SK-N-SH (cell line): ENCODE results near the gene ARHGAP36. TPM values are rescaled to one million over a fixed set of nuclear protein-coding genes. Genes with fewer than 3 reads are reported as not detected.

Source experiments
- ELF1 ChIP-seq: IDR thresholded peaks from 2 replicates; pipeline ENCODE4 v1.4.0; 2012
- EP300 ChIP-seq, 2 experiments: IDR thresholded peaks; 2 replicates each; pipeline versions ENCODE4 v1.4.0 to v1.6.1; 2012; ENCODE audit warnings: borderline replicate concordance in 1 of 2, low read depth in 1 of 2, low read length in 1 of 2
- FOXM1 ChIP-seq: IDR thresholded peaks from 2 replicates; pipeline ENCODE4 v1.4.0; 2012; ENCODE audit warnings: low read depth, mild to moderate bottlenecking
- JUND ChIP-seq: IDR thresholded peaks from 2 replicates; pipeline ENCODE4 v1.4.0; 2012
- MEF2A ChIP-seq: IDR thresholded peaks from 2 replicates; pipeline ENCODE4 v1.4.0; 2012; ENCODE audit warnings: low read depth, borderline replicate concordance
- MXI1 ChIP-seq: IDR thresholded peaks from 2 replicates; pipeline ENCODE4 v1.6.1; 2012; ENCODE audit warnings: mild to moderate bottlenecking, low read depth, low read length, improper control_type of control experiment
- NFIC ChIP-seq: IDR thresholded peaks from 2 replicates; pipeline ENCODE4 v1.4.0; 2012; ENCODE audit warnings: borderline replicate concordance
- NRF1 ChIP-seq: IDR thresholded peaks from 2 replicates; pipeline ENCODE4 v1.6.1; 2012; ENCODE audit warnings: low read depth, mild to moderate bottlenecking, low read length
- POLR2AphosphoS5 ChIP-seq: IDR thresholded peaks from 2 replicates; pipeline ENCODE4 v1.6.1; 2012; ENCODE audit warnings: low read depth, low read length
- RCOR1 ChIP-seq: fragments of 150-350 bp; IDR thresholded peaks from 2 replicates; pipeline ENCODE4 v1.6.1; 2017; ENCODE audit warnings: antibody characterized with exemption, low read length
- RFX5 ChIP-seq: IDR thresholded peaks from 2 replicates; pipeline ENCODE4 v1.6.1; 2012; ENCODE audit warnings: mild to moderate bottlenecking, improper control_type of control experiment, low read length
- RXRA ChIP-seq: IDR thresholded peaks from 2 replicates; pipeline ENCODE4 v1.4.0; 2012; ENCODE audit warnings: low read depth, mild to moderate bottlenecking, borderline replicate concordance
- SIN3A ChIP-seq: IDR thresholded peaks from 2 replicates; pipeline ENCODE4 v1.6.1; 2012; ENCODE audit warnings: low read depth, mild to moderate bottlenecking, low read length, moderate library complexity, borderline replicate concordance
- SMC3 ChIP-seq: IDR thresholded peaks from 2 replicates; pipeline ENCODE4 v1.6.1; 2012; ENCODE audit warnings: low read depth, low read length, improper control_type of control experiment
- TAF1 ChIP-seq: IDR thresholded peaks from 2 replicates; pipeline ENCODE4 v1.6.1; 2012; ENCODE audit warnings: low read depth, mild to moderate bottlenecking, low read length, moderate library complexity, borderline replicate concordance
- TCF12 ChIP-seq: IDR thresholded peaks from 2 replicates; pipeline ENCODE4 v1.4.0; 2012
- TEAD4 ChIP-seq: IDR thresholded peaks from 2 replicates; pipeline ENCODE4 v1.4.0; 2012; ENCODE audit warnings: mild to moderate bottlenecking, borderline replicate concordance; ENCODE audit not compliant: insufficient read depth
- polyA plus RNA-seq, 3 experiments: library from polyadenylated mRNA; depleted of rRNA; stranded (reverse); fragments of >200 nt; gene quantifications; 2 replicates each; pipeline ENCODE4 v1.2.3, GENCODE V29; 2012
- TF ChIP-seq, protein P1 (sequence below): IDR thresholded peaks from 2 replicates; pipeline ENCODE4; 2012
- TF ChIP-seq, protein P2 (sequence below): fragments of 150-350 bp; IDR thresholded peaks from 2 replicates; pipeline ENCODE4 v1.6.1; 2017; ENCODE audit warnings: antibody characterized with exemption, low read length, low read depth, borderline replicate concordance
- TF ChIP-seq, protein P3 (sequence below): IDR thresholded peaks from 2 replicates; pipeline ENCODE4 v1.4.0; 2012; ENCODE audit warnings: low read depth, borderline replicate concordance
- TF ChIP-seq, protein P4 (sequence below): IDR thresholded peaks from 2 replicates; pipeline ENCODE4 v1.4.0; 2012; ENCODE audit warnings: low read depth
- TF ChIP-seq, protein P5 (sequence below): IDR thresholded peaks from 2 replicates; pipeline ENCODE4 v1.6.1; 2012; ENCODE audit warnings: mild to moderate bottlenecking, low read depth, low read length, moderate library complexity

The ARHGAP36 gene
- polyA plus RNA-seq, 1 of the 3 experiments (the other 2 are of a cell fraction), result 0.23 TPM

DNA sequence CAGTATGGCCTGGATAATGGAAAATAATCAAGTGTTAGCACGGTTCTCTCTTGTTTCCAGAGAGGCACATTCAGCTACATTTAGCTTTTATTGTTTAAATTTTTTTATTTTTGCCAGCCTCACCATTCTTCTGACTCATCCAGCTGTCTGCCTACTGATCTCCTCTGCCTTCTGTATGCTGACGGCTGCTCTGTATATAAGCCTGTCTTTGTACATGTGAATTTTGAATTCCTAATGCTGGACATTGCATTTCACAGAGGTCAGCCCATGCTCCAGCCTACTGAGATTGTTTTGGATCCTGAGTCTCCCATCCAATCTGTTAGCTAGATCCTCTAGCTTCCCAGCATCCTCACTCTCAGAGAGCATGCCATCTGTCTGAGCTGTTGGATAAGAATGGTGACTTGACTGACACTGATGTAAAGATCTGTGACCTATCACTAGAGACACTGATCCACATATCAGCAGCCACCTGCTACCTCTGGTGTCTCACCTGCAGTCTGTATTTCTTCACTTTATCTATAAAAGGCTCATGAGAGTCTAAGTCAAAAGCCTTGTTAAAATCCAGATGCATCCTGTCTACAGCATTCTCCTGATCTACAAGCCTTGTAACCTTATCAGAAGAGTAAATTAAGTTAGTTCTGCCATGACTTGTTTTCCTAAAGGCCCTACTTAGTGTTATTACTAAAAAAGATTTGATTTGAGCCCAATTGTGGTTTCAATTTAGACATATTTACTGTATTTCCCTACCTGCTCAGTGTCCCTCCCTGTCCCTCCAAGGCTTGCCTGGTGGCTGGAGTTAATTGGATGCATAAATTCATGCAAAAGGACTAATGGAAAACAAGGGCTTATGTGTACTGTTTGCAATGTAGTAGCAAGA lies 25.6 kb upstream of the ARHGAP36 start (continued):
- TF ChIP-seq MXI1, result no peak
- no peak for TF ChIP-seq FOXM1
- no peak for TF ChIP-seq RXRA
- TF ChIP-seq ELF1, result no peak
- TF ChIP-seq, protein P1, sequence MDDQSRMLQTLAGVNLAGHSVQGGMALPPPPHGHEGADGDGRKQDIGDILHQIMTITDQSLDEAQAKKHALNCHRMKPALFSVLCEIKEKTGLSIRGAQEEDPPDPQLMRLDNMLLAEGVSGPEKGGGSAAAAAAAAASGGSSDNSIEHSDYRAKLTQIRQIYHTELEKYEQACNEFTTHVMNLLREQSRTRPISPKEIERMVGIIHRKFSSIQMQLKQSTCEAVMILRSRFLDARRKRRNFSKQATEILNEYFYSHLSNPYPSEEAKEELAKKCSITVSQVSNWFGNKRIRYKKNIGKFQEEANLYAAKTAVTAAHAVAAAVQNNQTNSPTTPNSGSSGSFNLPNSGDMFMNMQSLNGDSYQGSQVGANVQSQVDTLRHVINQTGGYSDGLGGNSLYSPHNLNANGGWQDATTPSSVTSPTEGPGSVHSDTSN, result no peak
- TF ChIP-seq TEAD4, result 0 out of 2 replicates have a peak, but pooled peaks have one; percentile 44
- TF ChIP-seq RFX5, result no peak
- TF ChIP-seq, protein P2, sequence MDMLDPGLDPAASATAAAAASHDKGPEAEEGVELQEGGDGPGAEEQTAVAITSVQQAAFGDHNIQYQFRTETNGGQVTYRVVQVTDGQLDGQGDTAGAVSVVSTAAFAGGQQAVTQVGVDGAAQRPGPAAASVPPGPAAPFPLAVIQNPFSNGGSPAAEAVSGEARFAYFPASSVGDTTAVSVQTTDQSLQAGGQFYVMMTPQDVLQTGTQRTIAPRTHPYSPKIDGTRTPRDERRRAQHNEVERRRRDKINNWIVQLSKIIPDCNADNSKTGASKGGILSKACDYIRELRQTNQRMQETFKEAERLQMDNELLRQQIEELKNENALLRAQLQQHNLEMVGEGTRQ, result no peak
- TF ChIP-seq, protein P3, sequence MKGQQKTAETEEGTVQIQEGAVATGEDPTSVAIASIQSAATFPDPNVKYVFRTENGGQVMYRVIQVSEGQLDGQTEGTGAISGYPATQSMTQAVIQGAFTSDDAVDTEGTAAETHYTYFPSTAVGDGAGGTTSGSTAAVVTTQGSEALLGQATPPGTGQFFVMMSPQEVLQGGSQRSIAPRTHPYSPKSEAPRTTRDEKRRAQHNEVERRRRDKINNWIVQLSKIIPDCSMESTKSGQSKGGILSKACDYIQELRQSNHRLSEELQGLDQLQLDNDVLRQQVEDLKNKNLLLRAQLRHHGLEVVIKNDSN, result no peak
- peak; percentile 17; the same call in 1 of the 2 replicates for TF ChIP-seq RCOR1
- no peak for TF ChIP-seq JUND
- TF ChIP-seq, protein P4, sequence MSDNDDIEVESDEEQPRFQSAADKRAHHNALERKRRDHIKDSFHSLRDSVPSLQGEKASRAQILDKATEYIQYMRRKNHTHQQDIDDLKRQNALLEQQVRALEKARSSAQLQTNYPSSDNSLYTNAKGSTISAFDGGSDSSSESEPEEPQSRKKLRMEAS, result no peak
- TF ChIP-seq, protein P5, sequence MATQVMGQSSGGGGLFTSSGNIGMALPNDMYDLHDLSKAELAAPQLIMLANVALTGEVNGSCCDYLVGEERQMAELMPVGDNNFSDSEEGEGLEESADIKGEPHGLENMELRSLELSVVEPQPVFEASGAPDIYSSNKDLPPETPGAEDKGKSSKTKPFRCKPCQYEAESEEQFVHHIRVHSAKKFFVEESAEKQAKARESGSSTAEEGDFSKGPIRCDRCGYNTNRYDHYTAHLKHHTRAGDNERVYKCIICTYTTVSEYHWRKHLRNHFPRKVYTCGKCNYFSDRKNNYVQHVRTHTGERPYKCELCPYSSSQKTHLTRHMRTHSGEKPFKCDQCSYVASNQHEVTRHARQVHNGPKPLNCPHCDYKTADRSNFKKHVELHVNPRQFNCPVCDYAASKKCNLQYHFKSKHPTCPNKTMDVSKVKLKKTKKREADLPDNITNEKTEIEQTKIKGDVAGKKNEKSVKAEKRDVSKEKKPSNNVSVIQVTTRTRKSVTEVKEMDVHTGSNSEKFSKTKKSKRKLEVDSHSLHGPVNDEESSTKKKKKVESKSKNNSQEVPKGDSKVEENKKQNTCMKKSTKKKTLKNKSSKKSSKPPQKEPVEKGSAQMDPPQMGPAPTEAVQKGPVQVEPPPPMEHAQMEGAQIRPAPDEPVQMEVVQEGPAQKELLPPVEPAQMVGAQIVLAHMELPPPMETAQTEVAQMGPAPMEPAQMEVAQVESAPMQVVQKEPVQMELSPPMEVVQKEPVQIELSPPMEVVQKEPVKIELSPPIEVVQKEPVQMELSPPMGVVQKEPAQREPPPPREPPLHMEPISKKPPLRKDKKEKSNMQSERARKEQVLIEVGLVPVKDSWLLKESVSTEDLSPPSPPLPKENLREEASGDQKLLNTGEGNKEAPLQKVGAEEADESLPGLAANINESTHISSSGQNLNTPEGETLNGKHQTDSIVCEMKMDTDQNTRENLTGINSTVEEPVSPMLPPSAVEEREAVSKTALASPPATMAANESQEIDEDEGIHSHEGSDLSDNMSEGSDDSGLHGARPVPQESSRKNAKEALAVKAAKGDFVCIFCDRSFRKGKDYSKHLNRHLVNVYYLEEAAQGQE, result no peak
- TF ChIP-seq SIN3A, result no peak
- TF ChIP-seq MEF2A, result no peak
- no peak for TF ChIP-seq SMC3
- TF ChIP-seq NRF1, result no peak
- TF ChIP-seq TAF1, result no peak
- peak; percentile 30; the same call in 1 of the 2 replicates for TF ChIP-seq TCF12
- TF ChIP-seq EP300 (IDR thresholded peaks at IDR 0.05; ENCODE audit: borderline replicate concordance in 1 of 2, low read depth in 1 of 2, low read length in 1 of 2), result peak in 1 of 2 experiments; percentile 89; a peak in 2 of 4 replicates
- TF ChIP-seq POLR2AphosphoS5, result peak; percentile 18; the same call in 1 of the 2 replicates
- no peak for TF ChIP-seq NFIC
